HG03354 (cell line): Measurements from ENCODE around the gene PRUNE2.

Experiments used
- ATAC-seq: cut with Tn5 transposase; IDR thresholded peaks from one replicate; pipeline ENCODE4 v1.9.1; 2021; ENCODE audit warnings: mild to moderate bottlenecking; ENCODE audit not compliant: unreplicated experiment, poor library complexity, severe bottlenecking

The PRUNE2 gene

GRCh38 chr9:76704593-76705204 lies 201.2 kb downstream of the PRUNE2 start:
- ATAC-seq, result peak; percentile 44

- no peak for ATAC-seq
Observed at GRCh38 chr9:76703270-76703669, 202.6 kb downstream of the PRUNE2 start.

GRCh38 chr9:76701441-76702039 lies 204.4 kb downstream of the PRUNE2 start:
- ATAC-seq, result no peak

- no peak for ATAC-seq
Observed at GRCh38 chr9:76700916-76701315, 205.0 kb downstream of the PRUNE2 start.

- no peak for ATAC-seq
Observed at GRCh38 chr9:76699971-76700370, 205.9 kb downstream of the PRUNE2 start.

- ATAC-seq, result no peak
Observed at GRCh38 chr9:76697554-76697953, 208.4 kb downstream of the PRUNE2 start.

GRCh38 chr9:76697081-76697480 lies 208.8 kb downstream of the PRUNE2 start:
- ATAC-seq, result no peak

- no peak for ATAC-seq
Observed at GRCh38 chr9:76693912-76694311, 212.0 kb downstream of the PRUNE2 start.

- ATAC-seq, result no peak
Observed at GRCh38 chr9:76692458-76693129, 213.3 kb downstream of the PRUNE2 start.

GRCh38 chr9:76691517-76692313 lies 214.2 kb downstream of the PRUNE2 start:
- peak; percentile 51 for ATAC-seq

- no peak for ATAC-seq
Observed at GRCh38 chr9:76690973-76691370, 214.9 kb downstream of the PRUNE2 start.

GRCh38 chr9:76690246-76690972 lies 215.5 kb downstream of the PRUNE2 start:
- ATAC-seq, result no peak

GRCh38 chr9:76688471-76689238 lies 217.3 kb downstream of the PRUNE2 start:
- no peak for ATAC-seq

- no peak for ATAC-seq
Observed at GRCh38 chr9:76687861-76688391, 218.0 kb downstream of the PRUNE2 start.

GRCh38 chr9:76686756-76687155 lies 219.2 kb downstream of the PRUNE2 start:
- ATAC-seq, result no peak

- no peak for ATAC-seq
Observed at GRCh38 chr9:76684213-76684612, 221.7 kb downstream of the PRUNE2 start.

- no peak for ATAC-seq
Observed at GRCh38 chr9:76681556-76681955, 224.4 kb downstream of the PRUNE2 start.

GRCh38 chr9:76680716-76681425 lies 225.0 kb downstream of the PRUNE2 start:
- no peak for ATAC-seq
